H1 (cell line): Measurements from ENCODE around the gene AP2B1. TPM values are rescaled to one million over a fixed set of nuclear protein-coding genes. Genes with fewer than 3 reads are reported as not detected.

Experiments
- CTBP2 ChIP-seq: IDR thresholded peaks from 2 replicates; pipeline ENCODE4 v1.7.0; 2011; ENCODE audit warnings: borderline replicate concordance, mild to moderate bottlenecking, moderate library complexity, mixed read lengths, low read length; ENCODE audit not compliant: insufficient read depth, insufficient read length
- HDAC6 ChIP-seq: IDR thresholded peaks from one replicate; pipeline ENCODE4 v1.7.1; 2012; ENCODE audit warnings: low read depth, mild to moderate bottlenecking, inconsistent platforms, low read length, moderate library complexity
- polyA plus RNA-seq, 7 experiments: library from polyadenylated mRNA; depleted of rRNA in 3 of 7; stranded (reverse) in 5 of 7; unstranded in 2 of 7; fragments of >200 nt in 5 of 7; fragments of 200-250 nt in 2 of 7; gene quantifications; 1 replicate in 5 of 7; 2 replicates in 1 of 7; 4 replicates in 1 of 7; pipeline versions ENCODE4 v1.2.1 to v1.2.3, GENCODE V29; 2011 to 2013; ENCODE audit warnings: missing spikeins in 2 of 7, mixed read lengths in 2 of 7
- total RNA-seq: library from RNA; stranded (reverse); fragmentation: NEBNext Ultra II Directional; extraction: Animal tissue kit (Norgen Biotek cat#: 25700); gene quantifications from 2 replicates; pipeline ENCODE4 v1.2.1, GENCODE V29; 2021

AP2B1 gene
- total and polyA plus RNA-seq, 2 of the 8 experiments (the other 6 are each of a cell fraction or from before 2014, with no cell fraction given): 95.5 to 199 TPM

DNA sequence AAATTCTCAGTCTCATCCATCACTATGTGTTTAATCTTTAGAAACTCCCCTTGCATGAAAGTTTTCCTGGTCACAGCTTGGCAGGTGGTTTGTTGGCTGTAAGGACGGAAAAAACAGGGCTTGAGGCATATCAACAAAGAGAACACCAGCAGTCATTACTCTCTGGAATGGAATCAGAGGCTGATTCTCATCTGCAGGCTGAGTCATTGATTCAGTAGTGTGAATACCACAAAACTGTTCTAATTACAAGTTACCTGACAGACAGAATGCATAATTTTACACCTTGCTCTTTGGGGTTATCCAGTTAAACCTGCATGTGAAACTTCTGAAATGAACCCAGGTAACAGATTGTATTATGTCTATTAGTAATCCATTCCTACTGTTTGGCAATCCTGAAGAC lies 38.1 kb upstream of the AP2B1 start (continued):
- TF ChIP-seq HDAC6 (no peak), CTBP2 (no peak)
